GM21360 (cell line): ENCODE results near the gene MRGPRX1.
"Not testable (repeated sequence)": the region's sequence is repeated elsewhere in the genome, so short reads cannot be mapped to it uniquely, and the experiment has no call there.

Source experiments
- ATAC-seq: cut with Tn5 transposase; IDR thresholded peaks from one replicate; pipeline ENCODE4 v1.9.1; 2021; ENCODE audit warnings: mild to moderate bottlenecking, moderate library complexity; ENCODE audit not compliant: unreplicated experiment

The MRGPRX1 gene

DNA sequence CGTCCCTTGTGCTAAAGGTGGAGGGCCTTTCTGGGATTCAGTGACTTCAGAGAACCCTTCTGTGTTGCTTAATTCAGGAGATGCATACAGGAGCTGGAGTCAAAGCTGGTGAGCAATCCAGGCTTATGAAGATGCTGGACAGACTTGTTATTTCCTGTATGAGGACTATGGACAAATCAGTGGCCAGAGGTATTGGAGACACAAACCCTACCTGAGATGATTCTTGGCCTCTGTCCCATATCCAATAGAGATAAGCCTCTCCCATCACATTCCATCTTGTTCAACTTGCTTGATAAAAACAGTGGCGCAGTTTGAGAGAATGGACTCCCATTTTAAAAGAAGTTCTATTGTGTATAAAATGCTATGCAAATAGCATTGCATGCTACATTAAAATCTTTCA, at the start of gene MRGPRX1:
TSS of gene MRGPRX1 (minus strand) at position 101 of the 400 bp plus-strand sequence. CDS start 4,630 bp downstream, outside the sequence.
- ATAC-seq, result no peak

DNA sequence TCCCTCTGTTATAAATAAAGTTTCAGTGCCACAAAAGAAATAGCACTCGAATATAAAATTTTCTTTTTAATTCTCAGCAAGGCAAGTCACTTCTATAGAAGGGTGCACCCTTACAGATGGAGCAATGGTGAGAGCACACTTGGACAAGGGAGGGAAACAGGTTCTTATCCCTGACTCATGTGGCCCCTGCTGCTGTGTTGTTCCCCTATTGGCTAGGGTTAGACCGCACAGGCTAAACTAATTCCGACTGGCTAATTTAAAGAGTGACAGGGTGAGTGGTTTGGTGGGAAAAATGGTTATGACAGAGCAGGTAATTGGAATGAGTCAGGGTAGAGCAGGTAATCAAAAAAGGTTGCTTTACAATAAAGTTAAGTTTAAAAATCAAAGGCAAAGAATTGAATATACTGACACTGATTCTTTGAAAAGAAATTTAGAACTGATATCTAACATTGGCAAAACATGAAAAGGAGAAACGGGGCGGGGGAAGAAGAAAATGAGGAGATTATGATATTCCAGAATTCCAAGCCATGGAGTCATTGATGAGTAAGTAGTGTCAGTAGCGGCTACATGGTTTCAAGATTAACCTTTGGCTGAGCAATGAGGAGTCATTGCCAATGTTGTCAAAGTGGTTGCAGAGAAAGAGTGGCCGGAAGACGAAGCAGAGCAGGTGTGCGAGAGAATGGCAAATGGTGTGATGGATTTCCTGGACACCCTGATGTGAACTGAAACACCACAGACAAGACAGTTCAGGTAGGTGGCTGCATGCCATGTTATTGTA, 48.4 kb upstream of the MRGPRX1 start:
- no peak for ATAC-seq

DNA sequence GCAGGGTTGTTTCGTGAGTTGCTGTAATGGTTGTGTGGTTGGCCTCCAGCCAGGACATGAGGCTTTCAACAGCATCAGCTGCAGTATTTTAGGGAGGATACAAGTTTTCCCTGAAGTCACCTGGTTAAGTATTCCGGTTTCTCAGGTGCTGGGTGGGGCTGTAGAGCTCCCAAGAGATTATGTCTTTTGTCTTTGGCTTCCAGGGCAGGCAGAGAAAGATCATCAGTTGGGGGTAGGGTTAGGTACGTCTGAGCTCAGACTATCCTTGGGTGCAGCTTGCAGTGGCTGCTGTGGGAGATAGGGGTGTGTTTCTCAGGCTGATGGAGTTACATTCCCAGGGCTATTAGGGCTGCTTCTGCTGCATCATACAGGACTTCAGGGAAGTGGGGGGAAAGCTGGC, 47.5 kb upstream of the MRGPRX1 start:
- no peak for ATAC-seq

DNA sequence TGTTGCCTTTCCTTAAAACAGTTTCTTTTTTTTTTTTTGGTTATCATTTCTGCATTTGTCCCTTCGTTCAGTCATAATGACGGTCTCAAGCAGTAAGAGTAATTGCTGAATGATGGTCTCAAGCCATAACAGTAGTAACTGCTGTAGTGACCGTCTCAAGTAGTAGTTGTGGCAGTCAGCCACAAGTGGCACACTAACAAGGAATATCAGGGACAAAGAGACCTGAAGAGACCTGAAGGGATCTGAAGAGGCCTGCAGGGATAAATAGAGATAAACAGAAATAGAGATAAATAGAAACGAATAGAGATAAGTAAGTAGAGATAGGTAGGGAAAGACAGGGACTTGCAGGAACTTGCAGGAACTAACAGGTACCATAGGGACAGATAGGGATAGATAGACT, 42.7 kb upstream of the MRGPRX1 start:
- ATAC-seq, result no peak

DNA sequence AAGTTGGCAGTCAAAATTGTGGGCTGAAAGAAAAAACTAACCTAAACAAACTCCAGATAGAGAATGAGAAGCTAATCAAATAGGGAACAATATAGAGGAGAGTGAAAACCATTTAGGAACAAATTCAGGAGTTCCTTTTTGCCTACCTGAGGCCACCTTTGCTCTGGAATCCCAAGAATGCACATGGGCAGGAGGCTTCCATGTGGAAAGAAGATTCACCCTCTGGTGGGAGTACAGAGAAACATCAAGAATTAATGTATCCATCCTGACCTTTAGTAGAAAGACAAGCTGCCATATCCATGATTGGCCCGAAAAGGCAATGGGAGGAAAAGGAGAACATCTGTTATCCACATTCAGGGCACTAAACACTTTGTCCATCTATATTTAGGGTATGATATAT, 35.0 kb upstream of the MRGPRX1 start:
- ATAC-seq, result no peak

DNA sequence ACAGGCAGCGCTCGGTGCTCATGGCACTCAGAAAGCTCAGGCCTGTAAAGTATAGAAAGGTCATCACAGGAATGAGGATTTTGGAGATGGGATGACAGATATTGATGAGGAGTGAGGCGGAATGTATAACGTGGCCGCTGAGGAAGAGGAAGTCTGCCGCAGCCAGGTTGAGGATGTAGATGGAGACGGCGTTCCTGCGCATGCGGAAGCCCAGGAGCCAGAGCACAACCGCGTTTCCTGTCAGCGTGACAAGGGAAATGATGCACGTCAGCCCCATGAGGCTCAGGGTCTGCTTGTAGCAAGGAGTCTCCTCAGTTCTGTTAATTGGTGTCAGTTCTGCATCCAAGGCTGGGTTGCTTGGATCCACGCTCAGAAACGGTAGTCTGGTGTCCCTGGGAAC, 33.1 kb upstream of the MRGPRX1 start:
- no peak for ATAC-seq

DNA sequence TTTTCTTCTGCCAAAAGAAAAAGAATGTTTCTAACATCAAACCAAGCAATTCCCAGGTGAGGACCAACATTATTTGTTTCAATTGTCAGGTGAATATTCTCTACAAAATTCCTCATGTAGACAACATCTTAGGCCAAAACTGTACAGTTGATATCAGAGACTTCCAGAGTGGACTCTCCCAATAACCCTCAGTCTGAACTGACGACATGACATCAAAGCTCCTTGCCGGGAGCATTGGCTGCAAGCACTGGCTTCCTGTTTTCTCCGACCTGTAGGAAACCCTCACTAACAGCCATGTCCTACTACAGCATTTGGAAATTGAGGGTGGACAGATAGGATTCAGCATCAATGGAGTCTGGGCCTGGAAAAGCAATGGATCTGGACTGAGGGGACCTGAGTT, 30.5 kb upstream of the MRGPRX1 start:
- ATAC-seq, result no peak

DNA sequence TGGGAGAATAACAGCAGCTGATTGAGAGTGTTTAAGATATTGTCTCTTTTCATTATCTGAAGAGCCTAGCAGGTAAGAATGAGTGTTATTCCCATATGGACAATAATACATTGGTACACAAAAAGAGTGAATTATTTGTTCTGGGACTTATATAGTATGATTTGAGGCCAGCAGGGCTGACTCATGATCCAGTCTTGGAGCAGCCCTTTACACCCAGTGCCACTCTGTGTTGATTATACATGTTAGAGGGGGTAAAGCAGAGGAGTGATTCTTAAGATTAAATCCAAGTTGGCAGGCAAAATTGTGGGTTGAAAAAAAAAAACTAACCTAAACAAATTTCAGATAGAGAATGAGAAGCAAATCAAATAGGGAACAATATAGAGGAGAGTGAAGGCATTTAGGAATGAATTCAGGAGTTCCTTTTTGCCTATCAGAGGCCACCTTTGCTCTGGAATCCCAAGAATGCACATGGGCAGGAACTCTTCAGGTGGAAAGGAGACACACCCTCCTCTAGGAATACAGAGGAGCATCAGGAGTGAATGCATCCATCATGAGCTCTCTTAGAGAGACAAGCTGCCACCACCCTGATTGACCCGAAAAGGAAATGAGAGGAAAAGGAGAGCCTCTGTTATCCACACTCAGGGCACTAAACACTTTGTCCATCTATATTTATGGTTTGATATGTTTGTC, 19.2 kb upstream of the MRGPRX1 start:
- no peak for ATAC-seq

DNA sequence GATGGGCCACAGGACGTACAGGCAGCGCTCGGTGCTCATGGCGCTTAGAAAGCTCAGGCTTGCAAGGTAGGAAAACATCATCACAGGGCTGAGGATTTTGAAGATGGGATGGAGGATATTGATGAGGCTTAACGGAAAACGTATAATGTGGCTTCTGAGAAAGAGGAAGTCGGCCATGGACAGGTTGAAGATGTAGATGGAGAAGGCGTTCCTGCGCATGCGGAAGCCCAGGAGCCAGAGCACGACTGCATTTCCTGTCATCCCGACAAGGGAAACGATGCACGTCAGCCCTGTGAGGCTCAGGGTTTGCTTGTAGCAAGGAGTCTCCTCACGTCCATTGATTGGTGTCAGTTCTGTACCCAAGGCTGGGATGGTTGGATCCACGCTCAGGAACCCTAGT, 17.4 kb upstream of the MRGPRX1 start:
- ATAC-seq, result no peak

DNA sequence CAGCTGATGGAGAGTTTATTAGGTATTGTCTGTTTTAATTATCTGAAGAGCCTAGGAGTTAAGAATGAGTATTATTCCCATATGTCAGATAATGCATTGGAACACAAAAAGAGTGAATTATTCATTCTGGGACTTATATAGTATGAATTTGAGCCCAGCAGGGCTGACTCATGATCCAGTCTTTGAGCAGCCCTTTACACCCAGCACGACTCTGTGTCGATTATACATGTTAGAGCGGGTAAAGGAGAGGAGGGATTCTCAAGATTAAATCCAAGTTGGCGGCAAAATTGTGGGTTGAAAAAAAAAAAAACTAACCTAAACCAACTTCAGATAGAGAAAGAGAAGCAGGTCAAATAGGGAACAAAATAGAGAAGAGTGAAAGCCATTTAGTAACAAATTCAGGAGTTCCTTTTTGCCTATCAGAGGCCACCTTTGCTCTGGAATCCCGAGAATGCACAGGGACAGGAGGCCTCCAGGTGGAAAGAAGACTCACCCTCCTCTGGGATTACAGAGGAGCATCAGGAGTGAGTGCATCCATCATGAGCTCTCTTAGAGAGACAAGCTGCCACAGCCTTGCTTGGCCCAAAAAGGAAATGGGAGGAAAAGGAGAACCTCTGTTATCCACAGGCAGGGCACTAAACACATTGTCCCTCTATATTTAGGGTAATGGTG, 3.1 kb downstream of the MRGPRX1 start:
- no peak for ATAC-seq

DNA sequence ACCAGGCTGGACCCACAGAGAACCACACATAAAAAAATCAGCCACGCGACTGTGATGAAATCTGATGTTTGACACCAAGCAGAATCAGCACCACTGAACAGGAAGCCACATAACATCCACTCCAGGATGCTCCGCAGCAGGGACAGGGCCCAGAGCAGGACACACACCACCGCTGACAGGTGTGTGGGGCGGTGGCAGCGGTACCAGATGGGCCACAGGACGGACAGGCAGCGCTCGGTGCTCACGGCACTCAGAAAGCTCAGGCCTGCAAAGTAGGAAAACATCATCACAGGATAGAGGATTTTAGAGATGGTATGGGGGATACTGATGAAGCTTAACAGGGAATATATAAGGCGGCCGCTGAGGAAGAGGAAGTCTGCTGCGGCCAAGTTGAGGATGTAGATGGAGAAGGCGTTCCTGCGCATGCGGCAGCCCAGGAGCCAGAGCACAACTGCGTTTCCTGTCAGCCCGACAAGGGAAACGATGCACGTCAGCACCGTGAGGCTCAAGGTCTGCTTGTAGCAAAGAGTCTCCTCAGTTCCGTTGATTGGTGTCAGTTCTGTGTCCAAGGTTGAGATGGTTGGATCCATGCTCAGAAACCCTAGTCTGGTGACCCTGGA, 4.9 kb downstream of the MRGPRX1 start:
- ATAC-seq, result no peak

DNA sequence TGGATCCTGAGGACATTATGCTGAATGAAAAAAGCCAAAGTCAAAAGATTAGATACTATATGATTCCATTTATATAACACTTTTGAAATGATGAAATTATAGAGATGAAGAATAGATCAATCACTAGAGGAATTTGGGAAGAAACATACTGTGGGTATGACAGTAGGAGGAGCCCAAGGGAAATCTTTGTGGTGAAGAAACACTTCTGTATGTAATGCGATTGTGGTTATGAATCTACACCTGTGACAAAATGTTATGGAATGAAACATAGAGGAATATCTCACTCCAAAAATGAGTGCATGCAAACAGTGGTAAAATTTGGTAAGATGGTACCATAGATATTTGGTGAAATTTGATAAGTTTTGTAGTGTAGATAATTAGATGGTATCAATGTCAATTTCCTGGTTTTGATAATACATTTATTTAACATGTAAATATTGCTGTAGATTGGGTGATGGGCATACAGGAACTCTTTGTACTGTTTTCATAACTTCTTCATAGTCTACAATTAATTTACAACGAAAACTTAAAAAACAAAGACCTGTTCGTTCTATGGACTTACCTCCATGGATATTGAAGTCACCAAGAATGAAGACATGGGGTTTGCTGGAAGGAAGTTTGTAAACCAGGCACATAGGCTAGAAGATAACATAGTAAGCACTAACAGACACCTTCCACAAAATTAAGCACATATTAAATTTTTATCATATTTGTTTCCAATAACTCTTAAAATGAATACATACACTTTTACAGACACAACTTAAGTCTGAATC, 11.5 kb downstream of the MRGPRX1 start:
- no peak for ATAC-seq

DNA sequence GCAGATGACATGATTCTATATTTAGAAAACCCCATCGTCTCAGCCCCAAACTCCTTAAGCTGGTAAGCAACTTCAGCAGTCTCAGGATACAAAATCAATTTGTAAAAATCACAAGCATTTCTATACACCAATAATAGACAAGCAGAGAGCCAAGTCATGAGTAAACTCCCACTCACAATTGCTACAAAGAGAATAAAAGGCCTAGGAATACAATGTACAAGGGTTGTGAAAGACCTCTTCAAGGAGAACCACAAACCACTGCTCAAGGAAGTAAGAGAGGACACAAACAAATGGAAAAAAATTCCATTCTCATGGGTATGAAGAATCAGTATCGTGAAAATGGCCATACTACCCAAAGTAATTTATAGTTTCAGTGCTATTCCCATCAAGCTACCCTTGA, 13.8 kb downstream of the MRGPRX1 start:
- ATAC-seq, result not testable (repeated sequence)

DNA sequence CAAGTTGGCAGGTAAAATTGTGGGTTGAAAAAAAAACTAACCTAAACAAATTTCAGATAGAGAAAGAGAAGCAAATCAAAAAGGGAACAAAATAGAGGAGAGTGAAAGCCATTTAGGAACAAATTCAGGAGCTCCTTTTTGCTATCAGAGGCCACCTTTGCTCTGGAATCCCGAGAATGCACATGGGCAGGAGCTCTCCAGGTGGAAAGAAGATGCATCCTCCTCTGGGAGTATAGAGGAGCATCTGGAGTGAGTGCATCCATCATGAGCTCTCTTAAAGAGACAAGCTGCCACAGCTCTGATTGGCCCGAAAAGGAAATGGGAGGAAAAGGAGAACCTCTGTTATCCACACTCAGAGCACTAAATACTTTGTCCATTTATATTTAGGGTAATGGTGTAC, 26.3 kb downstream of the MRGPRX1 start:
- ATAC-seq, result no peak

DNA sequence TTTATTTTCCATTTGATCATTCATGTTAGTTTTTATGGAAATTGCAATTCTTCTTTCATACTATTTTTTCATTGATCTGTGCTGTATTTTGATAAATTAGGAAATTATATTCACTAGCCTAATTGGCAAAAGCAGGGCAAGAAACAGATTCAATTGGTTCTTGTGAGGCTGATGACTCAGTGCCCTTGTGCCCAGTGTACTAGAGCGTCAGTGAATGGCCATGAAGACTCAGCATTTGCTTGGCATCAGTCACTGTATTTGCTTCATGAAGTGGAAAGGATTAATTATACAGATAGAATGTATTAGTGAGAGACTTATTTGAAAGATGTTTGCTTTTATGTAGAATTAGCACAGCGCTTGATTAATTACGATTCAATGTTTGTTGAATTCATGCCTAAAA, 31.8 kb downstream of the MRGPRX1 start:
- no peak for ATAC-seq

DNA sequence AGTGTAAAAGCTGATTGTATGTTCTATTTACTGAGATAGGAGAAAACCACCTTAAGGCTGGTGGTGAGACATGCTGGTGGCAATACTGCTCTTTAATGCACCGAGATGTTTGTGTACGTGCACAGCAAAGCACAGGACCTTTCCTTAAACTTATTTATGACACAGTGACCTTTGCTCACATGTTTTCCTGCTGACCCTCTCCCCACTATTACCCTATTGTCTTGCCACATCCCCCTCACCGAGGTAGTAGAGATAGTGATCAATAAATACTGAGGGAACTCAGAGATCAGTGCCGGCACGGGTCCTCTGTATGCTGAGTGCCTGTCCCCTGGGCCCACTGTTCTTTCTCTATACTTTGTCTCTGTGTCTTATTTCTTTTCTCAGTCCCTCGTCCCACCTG, 38.6 kb downstream of the MRGPRX1 start:
- not testable (repeated sequence) for ATAC-seq

DNA sequence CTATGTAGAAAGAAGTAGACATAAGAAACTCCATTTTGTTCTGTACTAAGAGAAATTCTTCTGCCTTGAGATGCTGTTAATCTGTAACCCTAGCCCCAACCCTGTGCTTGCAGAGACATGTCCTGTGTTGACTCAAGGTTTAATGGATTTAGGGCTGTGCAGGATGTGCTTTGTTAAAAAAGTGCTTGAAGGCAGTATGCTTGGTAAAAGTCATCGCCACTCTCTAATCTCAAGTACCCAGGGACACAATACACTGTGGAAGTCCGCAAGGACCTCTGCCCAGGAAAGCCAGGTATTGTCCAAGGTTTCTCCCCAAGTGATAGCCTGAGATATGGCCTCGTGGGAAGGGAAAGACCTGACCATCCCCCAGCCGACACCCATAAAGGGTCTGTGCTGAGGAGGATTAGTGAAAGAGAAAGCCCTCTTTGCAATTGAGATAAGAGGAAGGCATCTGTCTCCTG, 39.0 kb downstream of the MRGPRX1 start:
- not testable (repeated sequence) for ATAC-seq

DNA sequence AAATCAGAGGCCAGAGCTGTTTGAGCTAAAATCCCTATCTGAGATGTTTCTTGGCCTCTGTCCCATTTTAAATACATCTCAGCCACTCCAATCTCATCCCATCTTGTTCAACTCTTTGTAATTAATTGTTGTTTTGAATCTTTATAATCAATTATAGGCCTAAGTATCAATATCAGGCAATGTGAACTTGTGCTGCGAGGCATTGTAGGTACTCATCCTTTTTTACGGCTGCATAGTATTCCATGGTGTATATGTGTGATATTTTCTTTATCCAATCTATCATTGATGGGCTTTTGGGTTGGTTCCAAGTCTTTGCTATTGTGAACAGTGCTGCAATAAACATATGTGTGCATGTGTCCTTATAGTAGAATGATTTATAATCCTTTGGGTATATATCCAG, 47.5 kb downstream of the MRGPRX1 start:
- not testable (repeated sequence) for ATAC-seq

DNA sequence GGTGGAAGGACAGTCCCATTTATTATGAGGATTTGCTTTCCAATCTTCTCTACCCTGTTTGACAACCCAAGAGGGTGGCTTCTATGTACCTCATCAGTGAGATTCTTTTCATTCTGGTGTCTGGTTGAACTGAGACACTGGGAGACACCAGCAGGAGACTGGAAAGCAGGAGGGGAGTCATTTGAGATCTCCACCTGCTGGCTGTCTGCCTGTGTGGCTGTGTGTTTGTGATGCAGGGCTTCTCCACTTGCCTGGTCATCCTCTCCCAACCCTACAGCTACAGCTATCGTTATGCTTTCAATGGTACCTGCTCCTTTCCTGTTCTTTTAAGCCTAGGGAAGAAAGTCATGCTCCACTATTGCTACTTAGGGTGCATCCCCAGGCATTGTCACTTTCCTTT, 48.6 kb downstream of the MRGPRX1 start:
- no peak for ATAC-seq
